GM18517 (cell line): ENCODE results near the gene TJP3.

Source experiments
- ATAC-seq: cut with Tn5 transposase; IDR thresholded peaks from one replicate; pipeline ENCODE4 v1.9.1; 2021; ENCODE audit warnings: mild to moderate bottlenecking, moderate library complexity; ENCODE audit not compliant: unreplicated experiment

The TJP3 gene

GRCh38 chr19:3690551-3691371 lies 17.4 kb upstream of the TJP3 start:
- no peak for ATAC-seq

GRCh38 chr19:3691372-3691716 lies 16.8 kb upstream of the TJP3 start:
- ATAC-seq: no peak

- no peak for ATAC-seq
Observed at GRCh38 chr19:3691726-3692125, 16.5 kb upstream of the TJP3 start.

- no peak for ATAC-seq
Observed at GRCh38 chr19:3692141-3693024, 15.8 kb upstream of the TJP3 start.

- no peak for ATAC-seq
Observed at GRCh38 chr19:3693025-3693925, 14.9 kb upstream of the TJP3 start.

- no peak for ATAC-seq
Observed at GRCh38 chr19:3694361-3695123, 13.6 kb upstream of the TJP3 start.

- ATAC-seq: no peak
Observed at GRCh38 chr19:3695124-3695733, 13.0 kb upstream of the TJP3 start.

- no peak for ATAC-seq
Observed at GRCh38 chr19:3695986-3696659, 12.1 kb upstream of the TJP3 start.

- ATAC-seq: no peak
Observed at GRCh38 chr19:3696660-3696995, 11.6 kb upstream of the TJP3 start.

GRCh38 chr19:3697094-3697493 lies 11.1 kb upstream of the TJP3 start:
- no peak for ATAC-seq

GRCh38 chr19:3697671-3698385 lies 10.4 kb upstream of the TJP3 start:
- ATAC-seq: no peak

- no peak for ATAC-seq
Observed at GRCh38 chr19:3698386-3698950, 9.7 kb upstream of the TJP3 start.

- ATAC-seq: no peak
Observed at GRCh38 chr19:3698974-3699740, 9.0 kb upstream of the TJP3 start.

- peak; percentile 6 for ATAC-seq
Observed at GRCh38 chr19:3699741-3700241, 8.4 kb upstream of the TJP3 start.

- peak; percentile 70 for ATAC-seq
Observed at GRCh38 chr19:3700242-3701032, 7.7 kb upstream of the TJP3 start, which contains the start of gene PIP5K1C. PIP5K1C (minus strand) TSS chr19:3700468; CDS start chr19:3700390, 78 bp downstream.

- ATAC-seq: no peak
Observed at GRCh38 chr19:3701200-3701599, 7.0 kb upstream of the TJP3 start.

- ATAC-seq: no peak
Observed at GRCh38 chr19:3707868-3708206, 347 bp upstream of the TJP3 start.
